Esophagus muscularis mucosa (tissue), 4 donors: ENCODE measurements around the gene HDDC2. TPM values are rescaled to one million over a fixed set of nuclear protein-coding genes. Genes with fewer than 3 reads are reported as not detected.

ENCODE experiments used
- DNase-seq: peaks from one replicate; pipeline ENCODE4 v3.0.0-alpha.2; 2017; ENCODE audit errors: extremely low spot score
- H3K27ac ChIP-seq, 4 donors: fragments of 200-600 bp; sonication (generic); replicated peaks in 1 of 4; 1 replicate in 3 of 4; 2 replicates in 1 of 4; pipeline ENCODE4 v1.5.1; 2016 to 2019; ENCODE audit warnings: mild to moderate bottlenecking in 1 of 4
- H3K27me3 ChIP-seq, 4 donors: fragments of 200-600 bp; sonication (generic); one replicate each; pipeline versions ENCODE4 v1.5.1 to v1.6.0; 2016 to 2019
- H3K36me3 ChIP-seq, 4 donors: fragments of 200-600 bp; sonication (generic); one replicate each; pipeline ENCODE4 v1.5.1; 2016 to 2019
- H3K4me1 ChIP-seq, 4 donors: fragments of 200-600 bp; sonication (generic); one replicate each; pipeline ENCODE4 v1.5.1; 2016 to 2019
- H3K4me3 ChIP-seq, 4 donors: fragments of 200-600 bp; sonication (generic); 1 replicate in 2 of 4; 2 replicates in 2 of 4; pipeline ENCODE4 v1.5.1; 2016 to 2019; ENCODE audit warnings: mild to moderate bottlenecking in 4 of 4, moderate library complexity in 1 of 4
- H3K9me3 ChIP-seq, 4 donors: fragments of 200-600 bp; sonication (generic); 1 replicate in 3 of 4; 2 replicates in 1 of 4; pipeline ENCODE4 v1.5.1; 2016 to 2019
- CTCF ChIP-seq, 3 experiments: fragments of 200-600 bp in 2 of 3; fragments of 450-650 bp in 1 of 3; sonication (generic) in 2 of 3; IDR thresholded peaks; one replicate each; pipeline ENCODE4 v1.5.1; 2017 to 2019; ENCODE audit warnings: antibody characterized with exemption in 3 of 3, mild to moderate bottlenecking in 2 of 3, moderate library complexity in 1 of 3
- EP300 ChIP-seq: sonication (generic); formaldehyde crosslinking; IDR thresholded peaks from one replicate; pipeline ENCODE4 v1.6.1; 2017; ENCODE audit warnings: antibody characterized with exemption
- POLR2A ChIP-seq: fragments of 450-650 bp; IDR thresholded peaks from one replicate; pipeline ENCODE4 v1.6.1; 2017; ENCODE audit warnings: antibody characterized with exemption, moderate library complexity, mild to moderate bottlenecking, low read depth
- POLR2AphosphoS5 ChIP-seq, 2 donors: sonication (generic); formaldehyde crosslinking; IDR thresholded peaks; one replicate each; pipeline ENCODE4 v1.6.1; 2017; ENCODE audit warnings: antibody characterized with exemption in 2 of 2
- WGBS: methylation state at CpG from one replicate; pipeline ENCODE4 v1.1.5; 2018; 5-methylcytosine and 5-hydroxymethylcytosine counted together
- intact Hi-C: fragments of 100-400 bp; cut with DNase I; formaldehyde crosslinking; loops from one replicate; pipeline ENCODE4 v1.15.1; 2023
- total RNA-seq, 4 donors: library from RNA; depleted of rRNA; stranded (reverse); fragments of >200 nt; gene quantifications; one replicate each; pipeline versions ENCODE4 v1.1.0 to v1.2.1, GENCODE V29; 2016

The HDDC2 gene
- total RNA-seq, 4 donors from 2014 or later: 29.6 to 47.7 (median 38.4) TPM

- H3K27me3 ChIP-seq: peaks cover 0 to 4% (median 0%) of the 10 kb centered on the region in 4 donors
- intact Hi-C loops: loop anchor here (1.0 to 5.0 kb wide), 4 partner anchors 162 to 658 kb away; partner anchors contain the start of gene TPD52L1
- 25% methylated on average over 10 of the region's 10 CpGs for WGBS
- peaks cover 0 to 6% (median 1%) of the 10 kb centered on the region in 4 donors for H3K4me1 ChIP-seq
- H3K36me3 ChIP-seq: no peaks in the 10 kb centered on the region
- no peak overlapping the region for H3K27ac ChIP-seq
- TF ChIP-seq CTCF (IDR thresholded peaks at IDR 0.05): peak; percentile 79 to 90 (median 83)
- TF ChIP-seq POLR2AphosphoS5 (IDR thresholded peaks at IDR 0.05): no peak
- DNase-seq: peak; percentile 93
- H3K9me3 ChIP-seq: no peaks in the 10 kb centered on the region
- no peak overlapping the region for H3K4me3 ChIP-seq
Observed at GRCh38 chr6:125314009-125314581, 12.3 kb upstream of the HDDC2 start.

- H3K9me3 ChIP-seq: no peaks in the 10 kb centered on the region
- TF ChIP-seq POLR2AphosphoS5 (IDR thresholded peaks at IDR 0.05) (no peak), POLR2A (no peak), EP300 (no peak), CTCF (IDR thresholded peaks at IDR 0.05) (no peak)
- 93% methylated on average over 4 of the region's 4 CpGs for WGBS
Observed at GRCh38 chr6:125312950-125313349, 11.2 kb upstream of the HDDC2 start.

GRCh38 chr6:125312478-125312877 is 10.7 kb upstream of the HDDC2 start:
- H3K9me3 ChIP-seq: no peaks in the 10 kb centered on the region
- H3K36me3 ChIP-seq: no peaks in the 10 kb centered on the region
- H3K27ac ChIP-seq: no peak overlapping the region
- H3K4me1 ChIP-seq: peaks cover 0 to 6% (median 1%) of the 10 kb centered on the region in 4 donors
- no peak for DNase-seq
- 74% methylated on average over 2 of the region's 2 CpGs for WGBS
- intact Hi-C loops: loop anchor here (5.0 kb wide), 3 partner anchors 160 to 660 kb away; partner anchors contain the start of gene TPD52L1
- no peak overlapping the region for H3K4me3 ChIP-seq
- no peak for TF ChIP-seq CTCF (IDR thresholded peaks at IDR 0.05)
- TF ChIP-seq POLR2A: no peak
- no peak for TF ChIP-seq EP300
- TF ChIP-seq POLR2AphosphoS5 (IDR thresholded peaks at IDR 0.05): no peak
- no peaks in the 10 kb centered on the region for H3K27me3 ChIP-seq

More at GRCh38 chr6:125312950-125313349, 11.2 kb upstream of the HDDC2 start:
- Histone ChIP-seq H3K4me1 (peaks cover 0 to 6% (median 1%) of the 10 kb centered on the region in 4 donors), H3K27me3 (peaks cover 0 to under 1% (median 0%) of the 10 kb centered on the region in 4 donors), H3K36me3 (no peaks in the 10 kb centered on the region), H3K27ac (no peak overlapping the region), H3K4me3 (no peak overlapping the region)
- no peak for DNase-seq
- intact Hi-C loops: loop anchor here (5.0 kb wide), 3 partner anchors 161 to 659 kb away; partner anchors contain the start of gene TPD52L1

GRCh38 chr6:125310994-125311649 is 9.4 kb upstream of the HDDC2 start:
- H3K27me3 ChIP-seq: no peaks in the 10 kb centered on the region
- H3K36me3 ChIP-seq: no peaks in the 10 kb centered on the region
- DNase-seq: no peak
- no peaks in the 10 kb centered on the region for H3K9me3 ChIP-seq
- peaks cover 0 to 6% (median 1%) of the 10 kb centered on the region in 4 donors for H3K4me1 ChIP-seq
- peak; percentile 84 to 88 (median 86) for TF ChIP-seq CTCF (IDR thresholded peaks at IDR 0.05)
- no peak for TF ChIP-seq POLR2AphosphoS5 (IDR thresholded peaks at IDR 0.05)
- no peak overlapping the region for H3K27ac ChIP-seq
- WGBS: 45% methylated on average over 7 of the region's 7 CpGs
- intact Hi-C loops: loop anchor here (5.0 kb wide), 3 partner anchors 159 to 661 kb away; partner anchors contain the start of gene TPD52L1
- H3K4me3 ChIP-seq: no peak overlapping the region
